Lower leg skin (tissue), 3 donors: ENCODE data around the gene SLC35F4.
"Not testable (repeated sequence)": the region's sequence is repeated elsewhere in the genome, so short reads cannot be mapped to it uniquely, and the experiment has no call there.

Experiments
- CTCF ChIP-seq, 3 donors: fragments of 450-650 bp; IDR thresholded peaks; one replicate each; pipeline ENCODE4 v1.5.1; 2016; ENCODE audit warnings: antibody characterized with exemption in 3 of 3, mild to moderate bottlenecking in 3 of 3, moderate library complexity in 2 of 3
- POLR2A ChIP-seq, 2 donors: fragments of 450-650 bp; IDR thresholded peaks; one replicate each; pipeline ENCODE4 v1.6.1; 2016 to 2017; ENCODE audit warnings: antibody characterized with exemption in 2 of 2, mild to moderate bottlenecking in 1 of 2, moderate library complexity in 1 of 2

- TF ChIP-seq CTCF, POLR2A (IDR thresholded peaks at IDR 0.05): not testable (repeated sequence)
Observed at GRCh38 chr14:57752142-57752695, 113.7 kb downstream of the SLC35F4 start.
